Prostate gland (tissue), 2 donors: ENCODE data around the gene CCDC192.

Source experiments
- POLR2A ChIP-seq: fragments of 450-650 bp; IDR thresholded peaks from one replicate; pipeline ENCODE4 v1.6.1; 2016; ENCODE audit warnings: antibody characterized with exemption, mild to moderate bottlenecking
- POLR2AphosphoS5 ChIP-seq: sonication (generic); formaldehyde crosslinking; IDR thresholded peaks from one replicate; pipeline ENCODE4 v1.6.1; 2017; ENCODE audit warnings: antibody characterized with exemption
- TF ChIP-seq, protein P1 (sequence below), 4 experiments: fragments of 200-600 bp in 2 of 4; fragments of 450-650 bp in 2 of 4; sonication (generic) in 2 of 4; IDR thresholded peaks; 1 replicate in 3 of 4; 2 replicates in 1 of 4; pipeline ENCODE4 v1.5.1; 2016 to 2019; ENCODE audit warnings: antibody characterized with exemption in 4 of 4, mild to moderate bottlenecking in 2 of 4, moderate library complexity in 2 of 4

- TF ChIP-seq, protein P1, sequence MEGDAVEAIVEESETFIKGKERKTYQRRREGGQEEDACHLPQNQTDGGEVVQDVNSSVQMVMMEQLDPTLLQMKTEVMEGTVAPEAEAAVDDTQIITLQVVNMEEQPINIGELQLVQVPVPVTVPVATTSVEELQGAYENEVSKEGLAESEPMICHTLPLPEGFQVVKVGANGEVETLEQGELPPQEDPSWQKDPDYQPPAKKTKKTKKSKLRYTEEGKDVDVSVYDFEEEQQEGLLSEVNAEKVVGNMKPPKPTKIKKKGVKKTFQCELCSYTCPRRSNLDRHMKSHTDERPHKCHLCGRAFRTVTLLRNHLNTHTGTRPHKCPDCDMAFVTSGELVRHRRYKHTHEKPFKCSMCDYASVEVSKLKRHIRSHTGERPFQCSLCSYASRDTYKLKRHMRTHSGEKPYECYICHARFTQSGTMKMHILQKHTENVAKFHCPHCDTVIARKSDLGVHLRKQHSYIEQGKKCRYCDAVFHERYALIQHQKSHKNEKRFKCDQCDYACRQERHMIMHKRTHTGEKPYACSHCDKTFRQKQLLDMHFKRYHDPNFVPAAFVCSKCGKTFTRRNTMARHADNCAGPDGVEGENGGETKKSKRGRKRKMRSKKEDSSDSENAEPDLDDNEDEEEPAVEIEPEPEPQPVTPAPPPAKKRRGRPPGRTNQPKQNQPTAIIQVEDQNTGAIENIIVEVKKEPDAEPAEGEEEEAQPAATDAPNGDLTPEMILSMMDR (IDR thresholded peaks at IDR 0.05), result no peak
- TF ChIP-seq POLR2AphosphoS5, result no peak
- TF ChIP-seq POLR2A, result no peak
Observed at GRCh38 chr5:127686424-127686823, 16.8 kb upstream of the CCDC192 start.
